ENCODE results near the gene IL23R.

- no peak for TF ChIP-seq ZNF274 (IDR thresholded peaks at IDR 0.05; ENCODE audit: low read depth, low read length)
- TF ChIP-seq YY1 (IDR thresholded peaks at IDR 0.05; ENCODE audit: insufficient read depth, insufficient read length), result no peak
These were observed 34.5 kb downstream of the IL23R start for GRCh38 chr1:67200755-67201154.

Measured in NT2/D1 (cell line).